NK-92 treated with Interleukin-12 subunit alpha and Interleukin-12 subunit beta, amount 100 ng/mL, for 24 hours (cell line): Measurements from ENCODE around the gene DCTN2.
"Not testable (repeated sequence)": the region's sequence is repeated elsewhere in the genome, so short reads cannot be mapped to it uniquely, and the experiment has no call there.

Experiments used
- DNase-seq: peaks from one replicate; lab custom pipeline; 2025; lab: John Stamatoyannopoulos, UW

Gene DCTN2

GRCh38 chr12:57576613-57577160 is 29.7 kb upstream of the DCTN2 start:
- no peak for DNase-seq

DNA sequence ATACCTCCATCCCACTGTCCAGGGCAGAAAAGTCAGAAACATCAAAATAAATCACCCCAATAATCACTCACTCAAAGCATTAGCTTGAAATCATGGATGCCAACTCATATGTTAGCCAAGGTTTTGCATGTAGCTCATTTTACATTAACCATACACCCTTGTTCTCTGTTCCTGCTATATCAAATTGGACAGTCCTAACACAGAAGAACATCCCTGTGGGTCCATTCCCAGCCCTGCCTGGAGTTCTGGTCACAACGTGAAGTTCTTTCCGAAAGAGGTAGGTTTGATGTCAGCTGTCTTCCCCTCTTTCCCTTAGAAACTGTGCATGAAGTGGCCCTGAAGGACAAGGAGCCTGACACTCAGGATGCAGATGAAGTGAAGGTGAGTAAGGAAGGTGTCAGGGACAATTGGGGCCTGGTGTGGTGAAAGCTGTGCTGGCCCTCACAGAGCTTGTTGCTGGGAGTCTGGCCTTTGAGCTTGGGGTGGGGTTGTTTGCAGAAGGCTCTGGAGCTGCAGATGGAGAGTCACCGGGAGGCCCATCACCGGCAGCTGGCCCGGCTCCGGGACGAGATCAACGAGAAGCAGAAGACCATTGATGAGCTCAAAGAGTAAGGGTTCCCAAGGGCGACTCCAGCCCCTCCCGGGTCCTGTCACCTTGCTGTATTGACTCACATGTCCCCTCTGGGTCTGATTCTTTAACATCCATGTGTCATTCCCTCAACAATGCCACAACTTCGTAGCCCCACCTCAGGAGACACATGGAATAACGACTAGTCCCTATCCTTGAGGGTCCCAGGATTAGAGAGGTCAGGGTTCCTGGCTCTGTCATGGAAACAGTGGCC is 29.0 kb upstream of the DCTN2 start:
- no peak for DNase-seq

DNA sequence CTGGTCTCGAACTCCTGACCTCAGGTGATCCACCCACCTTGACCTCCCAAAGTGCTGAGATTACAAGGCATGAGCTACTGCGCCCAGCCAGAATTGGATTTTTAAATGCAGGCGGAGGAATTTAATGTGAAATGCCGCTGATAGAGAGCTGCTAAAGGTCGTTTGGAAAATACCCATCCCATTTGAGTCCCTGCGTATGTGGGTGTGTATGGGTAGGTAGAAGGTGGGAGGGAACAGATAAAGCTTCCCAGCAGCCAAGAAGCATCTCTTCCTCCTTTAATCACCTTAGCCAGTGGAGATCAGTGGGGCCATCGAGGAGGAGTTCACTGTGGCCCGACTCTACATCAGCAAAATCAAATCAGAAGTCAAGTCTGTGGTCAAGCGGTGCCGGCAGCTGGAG is 27.8 kb upstream of the DCTN2 start:
- DNase-seq: no peak

DNA sequence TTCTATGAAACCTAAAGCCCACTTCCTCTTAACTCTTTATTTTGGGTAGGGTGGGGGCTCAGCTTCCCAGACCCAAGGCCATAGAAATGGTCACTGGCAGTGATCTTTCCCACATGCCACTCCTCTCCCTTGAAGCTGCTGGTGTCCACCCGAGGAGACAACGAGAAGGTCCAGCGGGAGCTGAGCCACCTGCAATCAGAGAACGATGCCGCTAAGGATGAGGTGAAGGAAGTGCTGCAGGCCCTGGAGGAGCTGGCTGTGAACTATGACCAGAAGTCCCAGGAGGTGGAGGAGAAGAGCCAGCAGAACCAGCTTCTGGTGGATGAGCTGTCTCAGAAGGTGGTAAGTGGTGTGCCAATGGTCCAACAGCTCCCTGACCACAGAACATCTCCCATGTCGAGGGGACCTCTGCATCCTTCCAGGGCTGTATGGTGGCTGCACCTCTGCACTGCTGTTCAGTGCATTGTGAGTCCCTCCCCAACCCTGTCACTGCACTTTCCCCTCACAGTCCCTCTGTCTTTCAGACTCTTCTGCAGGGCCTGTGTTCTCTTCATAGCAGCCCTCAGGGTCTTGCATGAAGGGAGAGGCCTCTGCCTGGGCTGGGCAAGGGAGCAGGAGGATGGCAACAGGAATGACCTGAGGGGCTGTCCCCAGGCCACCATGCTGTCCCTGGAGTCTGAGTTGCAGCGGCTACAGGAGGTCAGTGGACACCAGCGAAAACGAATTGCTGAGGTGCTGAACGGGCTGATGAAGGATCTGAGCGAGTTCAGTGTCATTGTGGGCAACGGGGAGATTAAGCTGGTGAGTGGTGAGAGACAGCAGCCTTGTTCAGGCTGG is 25.2 kb upstream of the DCTN2 start:
- no peak for DNase-seq

- not testable (repeated sequence) for DNase-seq
Measured at GRCh38 chr12:57570438-57570837, 23.4 kb upstream of the DCTN2 start.

- DNase-seq: no peak
Measured at GRCh38 chr12:57569858-57570257, 22.9 kb upstream of the DCTN2 start.

DNA sequence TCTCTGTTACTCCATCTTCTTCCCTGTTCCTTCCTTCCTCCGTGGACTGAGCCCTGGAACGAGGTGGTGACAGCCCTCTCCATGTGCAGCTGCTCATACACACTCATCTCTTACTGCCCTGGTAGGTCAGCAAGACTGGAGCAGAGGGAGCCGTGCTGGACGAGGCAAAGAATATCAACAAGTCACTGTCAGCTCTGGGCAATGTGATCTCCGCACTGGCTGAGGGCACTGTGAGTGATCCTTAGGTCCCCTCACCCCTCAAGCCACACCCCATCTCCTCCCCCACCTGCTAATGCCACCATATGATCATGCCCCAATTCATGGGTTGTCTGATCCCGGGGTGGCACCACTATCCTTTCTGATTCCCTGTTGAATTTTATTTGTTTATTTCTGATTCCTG is 21.8 kb upstream of the DCTN2 start:
- no peak for DNase-seq

GRCh38 chr12:57564178-57564740 is 17.3 kb upstream of the DCTN2 start:
- DNase-seq: no peak

DNA sequence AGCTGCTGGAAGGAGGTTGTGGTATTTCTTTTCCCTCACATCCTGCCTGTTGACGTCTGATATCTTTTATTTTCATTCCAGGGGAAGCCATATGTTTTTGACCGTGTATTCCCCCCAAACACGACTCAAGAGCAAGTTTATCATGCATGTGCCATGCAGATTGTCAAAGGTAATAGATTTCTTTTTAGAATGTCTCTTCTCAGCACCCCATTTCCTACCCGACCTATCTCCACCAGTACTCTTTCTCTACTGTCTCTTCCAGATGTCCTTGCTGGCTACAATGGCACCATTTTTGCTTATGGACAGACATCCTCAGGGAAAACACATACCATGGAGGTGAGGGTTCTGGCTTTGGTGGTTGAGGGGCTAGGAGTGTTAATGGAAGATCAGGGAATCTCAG is 16.4 kb upstream of the DCTN2 start:
- DNase-seq: no peak

- DNase-seq: not testable (repeated sequence)
Measured at GRCh38 chr12:57561117-57561516, 14.1 kb upstream of the DCTN2 start.

GRCh38 chr12:57560516-57560915 is 13.5 kb upstream of the DCTN2 start:
- DNase-seq: no peak

DNA sequence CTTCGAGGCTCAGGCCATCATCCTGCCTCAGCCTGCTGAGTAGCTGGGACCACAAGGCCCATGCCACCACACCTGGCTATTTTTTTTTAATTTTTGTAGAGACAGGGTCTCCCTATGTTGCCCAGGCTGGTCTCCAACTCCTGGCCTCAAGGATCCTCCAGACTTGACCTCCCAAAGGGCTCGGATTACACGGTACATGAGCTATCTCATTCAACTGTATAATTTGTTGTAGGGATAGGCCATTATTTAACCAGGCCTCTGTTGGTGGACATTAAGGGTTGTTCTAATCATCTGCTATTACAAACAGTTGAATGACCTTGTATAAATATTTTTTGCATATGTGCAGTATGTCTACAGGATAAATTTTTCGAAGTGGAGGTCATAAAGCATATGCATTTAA is 11.9 kb upstream of the DCTN2 start:
- no peak for DNase-seq

GRCh38 chr12:57554897-57555296 is 7.9 kb upstream of the DCTN2 start:
- DNase-seq: no peak

DNA sequence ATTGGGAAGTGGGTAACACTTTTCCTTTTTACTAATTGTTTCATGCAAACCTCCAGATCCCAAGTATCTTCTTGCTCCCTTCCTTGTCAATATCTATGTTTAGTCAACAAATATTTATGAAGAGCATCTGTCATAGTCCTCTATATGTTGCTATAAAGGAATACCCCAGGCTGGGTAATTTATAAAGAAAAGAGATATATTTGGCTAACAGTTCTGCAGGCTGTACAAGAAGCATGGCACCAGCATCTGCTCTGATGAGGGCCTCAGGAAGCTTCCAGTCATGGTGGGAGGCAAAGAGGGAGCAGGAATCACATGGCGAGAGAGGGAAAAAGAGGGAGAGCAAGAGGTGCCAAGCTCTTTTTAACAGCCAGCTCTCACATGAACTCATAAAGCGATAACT is 7.5 kb upstream of the DCTN2 start:
- DNase-seq: no peak

DNA sequence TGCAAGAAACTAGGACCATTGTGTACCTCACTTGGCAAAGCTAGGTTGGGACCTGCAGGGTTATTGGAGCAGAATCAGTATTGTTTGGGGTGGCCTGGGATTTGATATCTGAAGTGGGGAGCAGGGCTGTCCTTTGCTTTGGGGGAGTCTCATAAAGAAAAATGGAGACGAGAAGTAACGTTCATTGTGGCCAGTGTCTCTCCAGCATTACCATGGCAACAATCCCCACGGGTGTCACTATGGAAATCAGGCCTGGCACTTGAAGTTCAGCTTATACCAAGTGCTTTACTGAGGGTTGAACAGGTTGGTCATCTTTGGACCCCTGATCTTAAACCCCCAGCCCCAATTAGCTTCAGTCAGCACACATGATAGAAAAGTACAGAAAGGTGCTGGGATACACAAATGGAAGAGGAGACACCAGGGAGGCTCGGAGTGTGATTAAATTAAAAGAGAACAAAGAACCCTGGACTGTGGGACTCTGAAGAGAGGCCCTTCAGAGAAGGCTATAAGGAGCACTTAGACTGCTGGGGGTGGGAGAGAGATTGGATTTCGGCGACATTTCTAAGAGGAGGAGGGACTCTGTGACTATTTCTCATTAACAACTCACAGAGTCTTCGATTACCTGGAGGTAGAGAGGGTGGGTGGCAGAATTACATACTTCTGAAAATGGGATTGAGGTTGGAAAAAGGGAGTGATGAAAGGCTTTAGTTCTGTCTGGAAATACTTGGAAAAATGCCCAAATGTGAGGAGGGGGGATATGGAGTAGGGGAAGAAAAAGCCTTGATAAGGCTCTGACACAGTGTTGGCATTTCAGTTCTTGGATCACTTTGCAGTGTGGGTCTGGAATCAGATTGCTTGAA is 6.6 kb upstream of the DCTN2 start:
- DNase-seq: no peak

DNA sequence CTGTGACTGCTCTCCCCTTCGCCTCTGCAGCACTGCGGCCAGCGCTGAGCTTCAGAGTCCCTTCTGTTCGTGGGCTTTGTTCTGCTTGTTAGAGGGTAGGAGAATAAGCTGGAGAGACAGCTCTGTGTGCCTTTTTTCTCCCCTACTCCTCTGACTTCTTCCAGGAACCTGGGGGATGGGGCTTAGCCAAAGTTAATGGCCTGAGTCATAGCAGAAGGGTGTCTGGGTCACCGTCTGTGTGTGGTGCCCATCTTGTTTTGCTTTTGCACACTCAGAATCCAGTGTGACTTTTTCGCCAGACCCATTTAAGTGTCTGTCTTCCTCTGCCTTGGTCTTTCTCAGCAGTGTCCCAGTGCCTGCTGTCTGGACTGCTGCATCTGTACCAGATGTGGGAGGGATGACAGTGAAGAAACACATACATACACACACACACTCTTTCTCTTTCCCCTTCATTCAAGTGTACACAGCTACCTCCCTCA is 5.9 kb upstream of the DCTN2 start:
- DNase-seq: no peak

- no peak for DNase-seq
Measured at GRCh38 chr12:57552306-57552651, 5.3 kb upstream of the DCTN2 start.

DNA sequence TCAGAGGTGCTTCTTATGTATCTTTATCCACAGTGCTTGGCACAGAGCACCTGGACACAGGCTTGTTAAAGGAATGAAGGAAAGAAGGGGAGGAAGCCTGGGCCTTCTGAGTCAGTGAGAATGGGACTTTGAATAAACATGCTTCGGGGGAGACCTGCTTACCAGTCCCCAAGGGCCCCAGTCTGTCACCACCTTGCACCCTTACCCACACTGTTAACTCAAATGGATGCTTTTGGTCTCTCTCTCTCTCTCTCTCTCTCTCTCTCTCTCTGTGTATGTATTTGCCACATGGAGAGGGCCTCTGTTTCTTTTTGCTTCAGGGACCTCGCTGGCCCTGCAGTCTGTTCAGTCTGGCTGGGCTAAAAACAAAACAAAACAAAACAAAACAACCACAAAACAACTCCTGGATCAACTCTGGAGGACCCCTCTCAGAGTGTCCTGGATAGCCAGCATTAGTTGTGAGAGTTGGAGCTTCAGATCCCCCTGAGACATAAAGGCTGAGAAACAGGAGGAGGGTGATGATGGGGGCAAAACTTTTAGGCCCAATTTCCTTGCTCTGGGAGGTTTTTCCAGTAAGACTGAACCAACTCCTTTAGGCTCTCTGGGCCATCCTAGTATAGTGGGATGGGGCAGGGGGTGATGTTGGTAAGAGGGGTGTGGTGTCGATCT is 4.8 kb upstream of the DCTN2 start:
- no peak for DNase-seq

- DNase-seq: no peak
Measured at GRCh38 chr12:57550641-57551549, 3.9 kb upstream of the DCTN2 start.
